DOHH2 (cell line): ENCODE data around the gene MOV10L1.

Experiments used
- H3F3A ChIP-seq: fragments of 200-600 bp; sonication (generic), shearing (Covaris generic); 2 replicates; pipeline ENCODE4 v1.6.0; 2016; ENCODE audit warnings: antibody characterized with exemption, mild to moderate bottlenecking; ENCODE audit not compliant: control insufficient read depth, insufficient read depth
- H3K27ac ChIP-seq: fragments of 200-600 bp; sonication (generic); 2 replicates; pipeline ENCODE4 v1.5.1; 2014; ENCODE audit warnings: low read depth, mild to moderate bottlenecking, low read length, moderate library complexity
- H3K27me3 ChIP-seq: fragments of 200-600 bp; sonication (generic); 2 replicates; pipeline ENCODE4 v1.6.1; 2014; ENCODE audit warnings: mild to moderate bottlenecking, low read length, mixed read lengths; ENCODE audit not compliant: control insufficient read depth
- H3K36me3 ChIP-seq: fragments of 200-600 bp; sonication (generic); 2 replicates; pipeline ENCODE4 v1.6.1; 2014; ENCODE audit warnings: mild to moderate bottlenecking, low read length, moderate library complexity, mixed read lengths; ENCODE audit not compliant: control insufficient read depth
- H3K4me1 ChIP-seq: fragments of 200-600 bp; sonication (generic); 2 replicates; pipeline ENCODE4 v1.6.1; 2014; ENCODE audit warnings: mild to moderate bottlenecking, low read length, mixed read lengths; ENCODE audit not compliant: control insufficient read depth
- H3K4me2 ChIP-seq: fragments of 200-600 bp; sonication (generic); 2 replicates; pipeline ENCODE4 v1.6.0; 2014; ENCODE audit warnings: mild to moderate bottlenecking, low read length, moderate library complexity
- H3K4me3 ChIP-seq: fragments of 200-600 bp; sonication (generic); 2 replicates; pipeline ENCODE4 v1.5.1; 2014; ENCODE audit warnings: mild to moderate bottlenecking, low read length, mixed read lengths
- H3K79me2 ChIP-seq: fragments of 200-600 bp; sonication (generic); 2 replicates; pipeline ENCODE4 v1.6.1; 2014; ENCODE audit warnings: mild to moderate bottlenecking, low read length, mixed read lengths; ENCODE audit not compliant: control insufficient read depth
- H3K9me2 ChIP-seq: fragments of 200-600 bp; sonication (generic); replicated peaks from 2 replicates; pipeline ENCODE4 v1.6.1; 2014; ENCODE audit warnings: mild to moderate bottlenecking, low read length, mixed read lengths; ENCODE audit not compliant: control insufficient read depth
- H3K9me3 ChIP-seq: fragments of 200-600 bp; sonication (generic); 2 replicates; pipeline ENCODE4 v1.6.1; 2014; ENCODE audit warnings: antibody characterized with exemption, low read length, mixed read lengths; ENCODE audit not compliant: control insufficient read depth, insufficient read depth
- H4K20me1 ChIP-seq: fragments of 200-600 bp; sonication (generic); 2 replicates; pipeline ENCODE4 v1.6.0; 2014; ENCODE audit warnings: low read depth, mild to moderate bottlenecking, antibody characterized with exemption, low read length, moderate library complexity; ENCODE audit not compliant: control insufficient read depth, insufficient read depth
- CTCF ChIP-seq: fragments of 200-600 bp; sonication (generic); IDR thresholded peaks from one replicate; pipeline ENCODE4 v1.5.1; 2014; ENCODE audit warnings: antibody characterized with exemption, mild to moderate bottlenecking, low read depth, low read length; ENCODE audit not compliant: poor library complexity, severe bottlenecking
- EZH2phosphoT487 ChIP-seq: fragments of 200-600 bp; sonication (generic); IDR thresholded peaks from 2 replicates; pipeline ENCODE4 v1.6.1; 2017; ENCODE audit warnings: borderline replicate concordance, mild to moderate bottlenecking, antibody characterized with exemption, low read length, moderate library complexity, mixed read lengths

Gene MOV10L1

GRCh38 chr22:50119768-50120251 is 30.0 kb downstream of the MOV10L1 start:
- TF ChIP-seq EZH2phosphoT487 (no peak), CTCF (no peak)
- H3K4me3 ChIP-seq = no peak overlapping the region
- H3K9me3 ChIP-seq = peaks cover 20% of the 10 kb centered on the region
- peaks cover 6% of the 10 kb centered on the region for H3K4me1 ChIP-seq
- H3K4me2 ChIP-seq = no peak overlapping the region
- no peaks in the 10 kb centered on the region for H3K9me2 ChIP-seq
- no peak overlapping the region for H3K27ac ChIP-seq
- no peaks in the 10 kb centered on the region for H3K36me3 ChIP-seq
- no peaks in the 10 kb centered on the region for H4K20me1 ChIP-seq
- no peaks in the 10 kb centered on the region for H3F3A ChIP-seq
- H3K79me2 ChIP-seq = no peaks in the 10 kb centered on the region
- peaks cover 34% of the 10 kb centered on the region for H3K27me3 ChIP-seq

- Histone ChIP-seq H3K27me3 (peaks cover 34% of the 10 kb centered on the region), H4K20me1 (no peaks in the 10 kb centered on the region), H3K4me3 (no peak overlapping the region), H3K4me1 (peaks cover 6% of the 10 kb centered on the region), H3K9me3 (peaks cover 21% of the 10 kb centered on the region), H3K36me3 (no peaks in the 10 kb centered on the region), H3K9me2 (no peaks in the 10 kb centered on the region), H3F3A (no peaks in the 10 kb centered on the region), H3K79me2 (no peaks in the 10 kb centered on the region), H3K27ac (no peak overlapping the region), H3K4me2 (no peak overlapping the region)
- TF ChIP-seq EZH2phosphoT487 = no peak
- no peak for TF ChIP-seq CTCF
These were observed 31.5 kb downstream of the MOV10L1 start for GRCh38 chr22:50121202-50121740.

- peaks cover 21% of the 10 kb centered on the region for H3K9me3 ChIP-seq
- H3K27ac ChIP-seq = no peak overlapping the region
- H3K9me2 ChIP-seq = no peaks in the 10 kb centered on the region
- no peak for TF ChIP-seq EZH2phosphoT487
- no peak for TF ChIP-seq CTCF
- no peaks in the 10 kb centered on the region for H3K79me2 ChIP-seq
- H4K20me1 ChIP-seq = no peaks in the 10 kb centered on the region
- no peaks in the 10 kb centered on the region for H3F3A ChIP-seq
- H3K27me3 ChIP-seq = peaks cover 29% of the 10 kb centered on the region
- H3K4me3 ChIP-seq = no peak overlapping the region
- H3K4me2 ChIP-seq = no peak overlapping the region
- no peaks in the 10 kb centered on the region for H3K36me3 ChIP-seq
- peaks cover 6% of the 10 kb centered on the region for H3K4me1 ChIP-seq
These were observed 33.3 kb downstream of the MOV10L1 start for GRCh38 chr22:50123119-50123518.
